PC-9 (cell line): ENCODE measurements around the gene ATRN. TPM values are rescaled to one million over a fixed set of nuclear protein-coding genes. Genes with fewer than 3 reads are reported as not detected.
A peak's percentile ranks its signal among the peaks of the same experiment; 100 is the strongest.
"Not testable (repeated sequence)": the region's sequence is repeated elsewhere in the genome, so short reads cannot be mapped to it uniquely, and the experiment has no call there.

ENCODE experiments used
- BruUV-seq: library from RNA; stranded (reverse); fragments of 400-500 nt; replicated peaks from 2 replicates; lab custom pipeline; 2021; lab: Mats Ljungman, UMichigan
- CTCF ChIA-PET: fragments of 300-600 bp; sonication (Branson Sonifier 250); formaldehyde crosslinking; loops from one replicate; lab custom pipeline; 2022; ENCODE audit warnings: antibody characterized with exemption; lab: Charles Lee
- POLR2A ChIA-PET: fragments of 300-600 bp; sonication (Branson Sonifier 250); formaldehyde crosslinking; loops from one replicate; lab custom pipeline; 2022; ENCODE audit warnings: antibody characterized with exemption; ENCODE audit not compliant: unreplicated experiment; lab: Charles Lee
- DNase-seq, 2 experiments: peaks; one replicate each; pipeline versions ENCODE4 v3.0.0 to v3.0.0-alpha.2; 2015 to 2022; ENCODE audit warnings: mixed read lengths in 1 of 2
- H2AFZ ChIP-seq: fragments of 200-600 bp; sonication (generic); 2 replicates; pipeline ENCODE4 v1.8.1; 2017; ENCODE audit warnings: antibody characterized with exemption
- H3F3A ChIP-seq: fragments of 200-600 bp; sonication (generic); 2 replicates; pipeline ENCODE4 v1.8.1; 2017; ENCODE audit warnings: antibody characterized with exemption, mild to moderate bottlenecking, low read depth; ENCODE audit not compliant: insufficient read depth
- H3K27ac ChIP-seq: fragments of 200-600 bp; sonication (generic); 2 replicates; pipeline ENCODE4 v1.6.1; 2016; ENCODE audit warnings: mixed run types
- H3K27me3 ChIP-seq: fragments of 200-600 bp; sonication (generic); 2 replicates; pipeline ENCODE4 v1.6.1; 2016; ENCODE audit warnings: low read depth, mixed run types; ENCODE audit not compliant: insufficient read depth
- H3K36me3 ChIP-seq: fragments of 200-600 bp; sonication (generic); 2 replicates; pipeline ENCODE4 v1.6.1; 2016; ENCODE audit warnings: low read depth, mixed run types
- H3K4me1 ChIP-seq: fragments of 200-600 bp; sonication (generic); replicated peaks from 2 replicates; pipeline ENCODE4 v1.6.1; 2016; ENCODE audit warnings: mixed run types; ENCODE audit not compliant: insufficient read depth
- H3K4me2 ChIP-seq: fragments of 200-600 bp; sonication (generic); 2 replicates; pipeline ENCODE4 v1.6.1; 2017; ENCODE audit warnings: mixed run types
- H3K4me3 ChIP-seq: fragments of 200-600 bp; sonication (generic); 2 replicates; pipeline ENCODE4 v1.6.1; 2016; ENCODE audit warnings: mixed run types
- H3K79me2 ChIP-seq: fragments of 200-600 bp; sonication (generic); 2 replicates; pipeline ENCODE4 v1.6.1; 2017; ENCODE audit warnings: low read depth, mixed run types
- H3K9me2 ChIP-seq: fragments of 200-600 bp; sonication (generic); 2 replicates; pipeline ENCODE4 v1.8.1; 2017; ENCODE audit warnings: mild to moderate bottlenecking; ENCODE audit not compliant: insufficient read depth
- H3K9me3 ChIP-seq: fragments of 200-600 bp; sonication (generic); 2 replicates; pipeline ENCODE4 v1.8.1; 2016; ENCODE audit warnings: low read depth; ENCODE audit not compliant: insufficient read depth
- H4K20me1 ChIP-seq: fragments of 200-600 bp; sonication (generic); 2 replicates; pipeline ENCODE4 v1.8.1; 2017; ENCODE audit not compliant: insufficient read depth
- CTCF ChIP-seq: fragments of 200-600 bp; sonication (generic); conservative IDR thresholded peaks from 2 replicates; pipeline ENCODE4 v1.6.1; 2017; ENCODE audit warnings: mixed run types, antibody characterized with exemption, mild to moderate bottlenecking, moderate library complexity
- EZH2 ChIP-seq: fragments of 200-600 bp; sonication (generic); IDR thresholded peaks from 2 replicates; pipeline ENCODE4 v1.8.0; 2017; ENCODE audit warnings: antibody characterized with exemption, low read depth
- intact Hi-C: fragments of 100-400 bp; cut with micrococcal nuclease; formaldehyde crosslinking; loops from one replicate; pipeline ENCODE4 v1.10.0; 2022; ENCODE audit not compliant: unreplicated experiment
- total RNA-seq: library from RNA; stranded (reverse); gene quantifications from 2 replicates; pipeline ENCODE4 v1.2.3, GENCODE V29; 2021

Gene ATRN
- total RNA-seq, 1 experiment from 2014 or later, result 34.9 TPM

GRCh38 chr20:3473324-3473723 lies 2.5 kb downstream of the ATRN start:
- ChIA-PET POLR2A (no interaction called here), CTCF (no interaction called here)
- Histone ChIP-seq H3K4me2 (peak overlapping the region; percentile 98; the same call in 1 of the 2 replicates), H4K20me1 (no peaks in the 10 kb centered on the region; the same call in 1 of the 2 replicates), H3K79me2 (peaks cover 39% of the 10 kb centered on the region), H3K36me3 (no peaks in the 10 kb centered on the region), H2AFZ (no peak overlapping the region), H3K9me2 (no peaks in the 10 kb centered on the region), H3K9me3 (no peaks in the 10 kb centered on the region), H3K27ac (no peak overlapping the region), H3F3A (no peaks in the 10 kb centered on the region), H3K4me3 (no peak overlapping the region), H3K27me3 (no peaks in the 10 kb centered on the region), H3K4me1 (peaks cover 22% of the 10 kb centered on the region)
- BruUV-seq, result no TSS peak
- TF ChIP-seq CTCF (no peak), EZH2 (no peak)
- no peak for DNase-seq
- intact Hi-C loops, result loop anchor here (10.0 kb wide), 1 partner anchor 249 kb away; no protein-coding TSS in a partner anchor

GRCh38 chr20:3473944-3474343 lies 3.1 kb downstream of the ATRN start:
- no peak for DNase-seq
- no peaks in the 10 kb centered on the region for H3F3A ChIP-seq
- no peak overlapping the region for H3K4me3 ChIP-seq
- no peaks in the 10 kb centered on the region for H3K27me3 ChIP-seq
- H2AFZ ChIP-seq, result no peak overlapping the region
- H4K20me1 ChIP-seq, result no peaks in the 10 kb centered on the region; the same call in 1 of the 2 replicates
- H3K9me2 ChIP-seq, result no peaks in the 10 kb centered on the region
- no peaks in the 10 kb centered on the region for H3K36me3 ChIP-seq
- intact Hi-C loops, result loop anchor here (10.0 kb wide), 1 partner anchor 249 kb away; no protein-coding TSS in a partner anchor
- H3K79me2 ChIP-seq, result peaks cover 39% of the 10 kb centered on the region
- BruUV-seq, result no TSS peak
- ChIA-PET POLR2A (no interaction called here), CTCF (no interaction called here)
- no peaks in the 10 kb centered on the region for H3K9me3 ChIP-seq
- TF ChIP-seq EZH2 (no peak), CTCF (no peak)
- H3K4me2 ChIP-seq, result no peak overlapping the region
- peaks cover 22% of the 10 kb centered on the region for H3K4me1 ChIP-seq
- no peak overlapping the region for H3K27ac ChIP-seq

GRCh38 chr20:3477003-3477860 lies 6.4 kb downstream of the ATRN start:
- H3K4me3 ChIP-seq, H3F3A ChIP-seq, H3K36me3 ChIP-seq, H3K27me3 ChIP-seq, H3K27ac ChIP-seq, H3K9me3 ChIP-seq, CTCF ChIA-PET, BruUV-seq, H4K20me1 ChIP-seq, H3K9me2 ChIP-seq, POLR2A ChIA-PET, H2AFZ ChIP-seq, DNase-seq, H3K4me2 ChIP-seq: not testable (repeated sequence)
- Histone ChIP-seq H3K79me2 (peaks cover 29% of the 10 kb centered on the region), H3K4me1 (peaks cover 11% of the 10 kb centered on the region)
- intact Hi-C loops, result loop anchor here (10.0 kb wide), 1 partner anchor 252 kb away; no protein-coding TSS in a partner anchor
